ENCODE measurements around the gene RTN1.

DNA sequence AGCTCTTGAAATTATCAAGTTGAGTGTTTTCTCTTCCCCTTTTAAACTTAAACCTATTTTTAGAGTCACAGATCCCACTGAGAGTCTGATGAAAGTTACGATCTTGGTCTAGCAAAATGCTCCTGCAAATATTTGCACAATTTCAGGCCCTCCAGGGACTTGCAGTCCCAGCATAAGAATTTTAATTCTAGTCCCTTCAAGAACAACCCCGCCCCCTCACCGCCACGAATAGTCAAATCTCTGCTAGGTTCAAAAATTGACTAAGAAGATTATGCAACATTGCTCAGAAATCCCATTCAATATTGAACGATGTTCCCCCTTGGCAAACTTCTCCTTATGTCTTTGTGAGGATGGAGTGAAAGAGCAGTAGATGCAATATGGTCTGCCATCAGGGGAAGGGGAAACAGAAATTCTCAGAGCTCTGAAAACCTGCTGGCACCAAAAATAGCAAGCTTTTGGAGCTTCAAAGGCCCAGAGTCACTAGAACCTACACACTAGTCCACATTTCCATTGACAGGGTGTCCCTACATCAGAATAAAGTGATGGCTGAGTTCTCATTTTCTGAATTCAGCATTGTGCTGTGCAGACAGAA is 166.4 kb downstream of the RTN1 start:
- TF ChIP-seq, protein P1, sequence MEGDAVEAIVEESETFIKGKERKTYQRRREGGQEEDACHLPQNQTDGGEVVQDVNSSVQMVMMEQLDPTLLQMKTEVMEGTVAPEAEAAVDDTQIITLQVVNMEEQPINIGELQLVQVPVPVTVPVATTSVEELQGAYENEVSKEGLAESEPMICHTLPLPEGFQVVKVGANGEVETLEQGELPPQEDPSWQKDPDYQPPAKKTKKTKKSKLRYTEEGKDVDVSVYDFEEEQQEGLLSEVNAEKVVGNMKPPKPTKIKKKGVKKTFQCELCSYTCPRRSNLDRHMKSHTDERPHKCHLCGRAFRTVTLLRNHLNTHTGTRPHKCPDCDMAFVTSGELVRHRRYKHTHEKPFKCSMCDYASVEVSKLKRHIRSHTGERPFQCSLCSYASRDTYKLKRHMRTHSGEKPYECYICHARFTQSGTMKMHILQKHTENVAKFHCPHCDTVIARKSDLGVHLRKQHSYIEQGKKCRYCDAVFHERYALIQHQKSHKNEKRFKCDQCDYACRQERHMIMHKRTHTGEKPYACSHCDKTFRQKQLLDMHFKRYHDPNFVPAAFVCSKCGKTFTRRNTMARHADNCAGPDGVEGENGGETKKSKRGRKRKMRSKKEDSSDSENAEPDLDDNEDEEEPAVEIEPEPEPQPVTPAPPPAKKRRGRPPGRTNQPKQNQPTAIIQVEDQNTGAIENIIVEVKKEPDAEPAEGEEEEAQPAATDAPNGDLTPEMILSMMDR (IDR thresholded peaks at IDR 0.05) = no peak
- no peak for TF ChIP-seq POLR2A (IDR thresholded peaks at IDR 0.05)

Data from Peyer's patch (tissue), 4 donors.